Stimulated activated CD8-positive, alpha-beta memory T cell treated with anti-CD3 and anti-CD28 coated beads, Interleukin-12 subunit alpha, Interleukin-12 subunit beta, amount 100 ng/mL, for 4 hours (primary cell): ENCODE data around the gene TMEM132D.
"Not testable (repeated sequence)": the region's sequence is repeated elsewhere in the genome, so short reads cannot be mapped to it uniquely, and the experiment has no call there.

ENCODE experiments used
- DNase-seq: peaks from one replicate; pipeline ENCODE4 v3.0.0-alpha.2; 2020; ENCODE audit warnings: low read depth

Gene TMEM132D

GRCh38 chr12:129903956-129904829 is at the start of gene TMEM132D:
TSS of gene TMEM132D (minus strand) at chr12:129904025.
- DNase-seq, result no peak

DNA sequence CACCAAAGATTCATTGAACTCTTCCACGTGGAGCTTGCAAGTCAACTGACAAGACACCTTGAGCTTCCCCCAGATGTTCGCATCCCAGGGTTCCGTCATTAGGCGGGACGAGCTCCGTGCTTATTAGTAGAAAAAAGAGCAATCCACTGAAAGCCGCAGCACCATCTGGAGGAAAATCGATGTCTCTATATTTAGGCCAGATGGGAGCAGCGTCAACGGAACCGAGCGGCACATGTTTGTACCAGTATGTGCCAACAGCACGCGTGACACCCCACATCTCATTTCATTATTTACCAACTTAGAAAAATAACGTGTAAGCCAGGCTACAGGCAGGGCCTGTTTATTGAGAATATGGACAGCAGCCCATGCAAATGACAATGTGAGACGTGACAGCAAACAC is 45.8 kb upstream of the TMEM132D start:
- no peak for DNase-seq

- no peak for DNase-seq
Observed at GRCh38 chr12:129941618-129942017, 37.8 kb upstream of the TMEM132D start.

DNA sequence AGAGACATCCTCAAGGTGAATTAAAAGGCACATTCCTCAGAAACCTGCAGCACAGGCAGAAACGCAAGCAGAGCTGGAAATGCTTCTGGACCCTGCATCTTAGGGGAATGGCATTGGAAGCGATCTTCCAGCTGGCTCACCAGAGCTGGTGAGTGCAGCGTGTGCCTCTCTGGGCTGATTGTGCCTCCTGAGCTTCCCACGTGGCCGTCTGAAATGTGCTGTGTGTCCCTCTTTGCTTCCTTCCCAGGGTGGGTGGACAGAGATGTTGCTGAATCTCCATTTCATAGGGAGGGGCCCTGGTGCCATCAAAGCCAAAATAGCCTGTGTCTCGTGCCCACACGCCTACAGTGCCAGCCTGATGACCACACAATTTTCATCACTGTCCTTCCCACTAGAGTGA is 34.3 kb upstream of the TMEM132D start:
- DNase-seq, result no peak

DNA sequence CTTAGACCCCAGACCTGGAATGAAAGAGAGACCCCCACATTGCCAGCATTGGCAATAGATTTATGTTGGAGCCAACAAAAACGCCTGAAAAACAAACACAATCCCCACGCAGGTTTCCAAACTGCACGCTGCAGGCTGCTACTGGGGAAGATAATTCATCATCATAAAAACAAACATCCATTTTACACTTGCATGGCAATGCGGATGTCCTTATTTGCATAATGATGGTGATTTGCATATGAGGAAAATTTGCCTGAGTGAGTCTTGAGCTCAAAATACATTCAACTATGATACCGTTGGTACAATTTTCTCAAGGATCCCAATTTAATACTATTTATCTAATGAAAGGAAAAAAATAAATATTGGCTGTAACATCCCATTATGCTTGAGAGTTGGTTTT is 33.6 kb upstream of the TMEM132D start:
- no peak for DNase-seq

GRCh38 chr12:129928643-129929042 is 24.8 kb upstream of the TMEM132D start:
- DNase-seq, result no peak

DNA sequence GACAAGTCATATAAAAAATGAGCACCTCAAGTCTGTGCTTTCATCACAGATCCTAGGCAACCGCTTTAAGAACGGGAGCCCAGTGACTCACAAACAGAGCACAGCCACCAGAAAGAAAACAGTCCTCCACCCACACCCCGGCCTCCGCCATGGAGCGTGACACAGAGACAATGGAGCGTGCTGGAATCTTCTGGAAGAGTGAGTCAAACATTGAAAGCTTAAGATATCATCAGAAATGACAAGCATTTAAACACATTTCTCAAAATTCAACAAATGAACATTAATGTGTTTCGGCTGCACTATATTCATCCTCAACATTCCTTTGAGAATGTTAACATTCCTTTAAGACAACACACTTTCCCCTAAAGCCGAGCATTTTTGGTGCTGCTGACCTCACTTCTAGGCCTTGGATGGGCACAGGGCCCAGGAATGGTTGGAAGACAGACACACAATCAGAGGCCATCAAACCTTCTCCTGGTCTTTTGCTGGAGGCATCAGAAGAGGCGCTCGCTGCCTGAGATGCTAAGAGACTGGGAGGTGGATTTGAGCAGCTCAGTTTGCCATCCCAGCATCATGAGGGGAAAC is 23.6 kb upstream of the TMEM132D start:
- DNase-seq, result no peak

- no peak for DNase-seq
Observed at GRCh38 chr12:129911428-129912049, 7.7 kb upstream of the TMEM132D start.

GRCh38 chr12:129909051-129910020 is 5.5 kb upstream of the TMEM132D start:
- DNase-seq, result no peak

- DNase-seq, result no peak
Observed at GRCh38 chr12:129903092-129903945, 506 bp downstream of the TMEM132D start.

DNA sequence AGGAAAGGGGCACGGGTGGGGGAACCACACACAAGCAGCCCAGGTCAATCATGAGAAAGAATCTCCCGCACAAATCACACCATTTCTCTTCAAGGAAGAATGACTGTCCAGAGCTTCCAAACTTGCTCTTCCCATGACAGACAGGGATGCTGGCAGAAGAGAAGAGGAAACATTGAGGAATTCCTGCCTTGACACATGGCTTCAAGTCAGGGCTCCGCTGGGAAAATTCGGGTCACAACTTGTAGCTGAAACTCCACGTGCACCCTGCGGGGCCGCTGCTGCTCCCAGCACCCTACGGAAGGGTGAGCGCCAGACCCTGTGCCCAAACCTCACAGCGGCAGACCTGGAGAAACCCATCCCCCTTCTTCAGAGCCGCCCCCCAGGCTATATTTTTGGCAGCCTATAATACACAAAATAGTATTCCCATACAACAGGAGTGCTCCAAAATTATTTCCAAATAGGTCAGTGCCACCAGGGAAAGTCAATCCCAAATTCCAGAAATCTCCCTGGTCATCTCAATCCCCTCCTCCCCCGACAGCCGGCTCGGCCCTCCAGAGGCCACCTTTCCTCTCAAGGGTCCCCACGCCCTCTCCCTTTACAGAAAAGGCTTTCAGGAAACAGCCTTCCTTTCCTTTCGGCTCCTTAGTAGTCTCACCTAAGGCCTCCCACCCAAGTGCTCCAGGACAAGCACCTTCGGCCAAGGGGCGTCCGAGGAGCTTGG is 1.3 kb downstream of the TMEM132D start:
- no peak for DNase-seq

DNA sequence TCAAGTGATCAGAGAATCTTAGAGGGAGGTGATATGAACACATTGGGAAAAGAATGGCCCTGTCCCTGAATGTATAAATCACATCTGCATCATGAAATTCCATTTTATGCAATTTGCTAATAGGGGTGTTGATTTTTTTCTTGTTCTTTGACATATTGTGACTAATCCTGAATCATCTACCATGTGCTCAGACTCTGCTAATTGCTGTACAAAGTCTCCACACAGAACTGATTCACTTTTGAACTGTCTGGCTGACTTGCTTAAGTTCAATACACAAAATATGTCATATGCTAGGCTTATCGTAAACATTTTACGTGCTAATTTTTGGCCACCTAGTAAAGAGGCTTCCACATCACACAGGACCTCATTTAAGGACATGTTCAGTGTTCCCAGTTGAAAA is 2.6 kb downstream of the TMEM132D start:
- DNase-seq, result no peak

GRCh38 chr12:129900306-129900705 is 3.5 kb downstream of the TMEM132D start:
- no peak for DNase-seq

DNA sequence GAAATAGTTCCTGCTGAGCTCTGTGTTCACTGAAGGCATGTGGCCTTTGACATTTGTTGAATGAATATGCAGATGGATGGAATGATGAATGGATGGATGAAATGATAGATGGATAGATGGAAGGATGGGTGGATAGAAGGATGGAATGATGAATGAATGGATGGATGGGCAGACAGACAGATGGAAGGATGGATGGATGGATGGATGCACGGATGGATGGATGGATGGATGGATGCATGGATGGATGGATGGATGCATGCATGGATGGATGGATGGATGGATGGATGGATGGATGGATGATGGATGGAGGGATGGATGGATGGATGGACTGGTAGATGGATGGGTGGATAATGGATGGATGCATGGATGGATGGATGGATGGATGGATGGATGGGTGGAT is 4.8 kb downstream of the TMEM132D start:
- DNase-seq, result not testable (repeated sequence)

- DNase-seq, result no peak
Observed at GRCh38 chr12:129893691-129894090, 10.1 kb downstream of the TMEM132D start.

- DNase-seq, result no peak
Observed at GRCh38 chr12:129887101-129887500, 16.7 kb downstream of the TMEM132D start.

GRCh38 chr12:129886541-129886940 is 17.3 kb downstream of the TMEM132D start:
- DNase-seq, result no peak

DNA sequence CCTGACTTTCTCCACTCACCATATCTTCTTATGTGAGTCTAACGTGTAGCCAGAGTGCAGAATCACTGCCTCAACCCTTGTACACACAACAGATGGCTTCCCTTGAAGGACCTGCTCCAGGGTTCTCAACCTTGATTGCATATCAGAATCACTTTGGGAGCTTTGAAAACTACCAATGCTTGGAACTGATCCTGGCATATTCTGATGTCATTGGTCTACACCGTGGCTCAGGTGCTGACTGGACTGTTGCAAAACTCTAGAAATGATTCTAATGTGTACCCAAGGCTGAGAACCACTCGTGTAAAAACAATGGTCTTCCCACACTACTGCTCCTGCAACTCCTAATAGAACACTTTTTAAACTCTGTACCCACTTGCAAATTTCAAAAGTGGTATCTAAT is 18.5 kb downstream of the TMEM132D start:
- DNase-seq, result no peak

DNA sequence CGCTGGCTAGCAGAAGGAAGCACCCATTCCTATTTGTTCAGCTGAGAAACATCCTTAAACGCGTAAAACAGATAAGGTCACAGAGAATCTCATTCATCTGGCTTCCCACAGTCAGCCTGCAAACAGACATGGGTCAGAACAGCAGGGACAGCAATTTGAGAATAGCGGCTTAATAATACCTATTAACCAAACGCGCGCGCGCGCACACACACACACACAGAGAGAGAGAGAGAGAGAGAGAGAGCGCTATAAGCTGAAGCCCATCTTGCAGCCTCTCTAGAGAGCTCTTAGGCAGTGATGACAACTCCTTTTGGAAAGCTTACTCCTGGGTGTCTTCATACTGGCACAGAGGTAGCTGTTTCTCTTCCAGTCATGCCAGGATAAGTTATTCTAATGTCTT is 26.4 kb downstream of the TMEM132D start:
- no peak for DNase-seq

DNA sequence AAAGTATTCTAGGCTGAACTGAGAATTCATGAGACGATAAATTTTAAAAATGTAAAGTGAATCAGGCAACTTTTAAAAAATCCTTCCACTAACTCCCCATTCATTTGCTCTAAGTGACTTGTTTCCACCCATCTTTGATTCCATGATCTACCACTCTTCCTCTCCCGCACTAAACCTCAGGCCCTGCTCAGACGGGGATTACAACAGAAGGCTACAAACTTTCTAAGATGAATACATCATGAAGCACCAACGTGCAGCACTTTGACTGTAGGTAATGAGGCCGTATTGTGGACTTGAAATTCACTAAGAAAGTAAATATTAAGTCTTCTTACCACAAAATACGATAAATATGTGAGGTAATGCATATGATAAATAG is 30.0 kb downstream of the TMEM132D start:
- no peak for DNase-seq
